Lower lobe of right lung (tissue), 2 donors: Measurements from ENCODE around the gene TMEM108. TPM values are rescaled to one million over a fixed set of nuclear protein-coding genes. Genes with fewer than 3 reads are reported as not detected.

Experiments used
- ATAC-seq, 2 donors: fragments of 200-7000 bp; cut with Tn5 transposase; one replicate each; pipeline ENCODE4 v1.9.1; 2020 to 2022; ENCODE audit warnings: mild to moderate bottlenecking in 2 of 2, moderate library complexity in 2 of 2
- DNase-seq: peaks from one replicate; pipeline ENCODE4 v3.0.0-alpha.2; 2020
- H3K27ac ChIP-seq: fragments of 200-600 bp; one replicate; pipeline ENCODE4 v1.8.0; 2022
- H3K27me3 ChIP-seq: fragments of 200-600 bp; one replicate; pipeline ENCODE4 v1.8.0; 2022; ENCODE audit warnings: low read depth
- H3K36me3 ChIP-seq: fragments of 200-600 bp; one replicate; pipeline ENCODE4 v1.8.0; 2022; ENCODE audit warnings: mild to moderate bottlenecking
- H3K4me1 ChIP-seq: fragments of 200-600 bp; one replicate; pipeline ENCODE4 v1.8.0; 2022
- H3K4me3 ChIP-seq: fragments of 200-600 bp; one replicate; pipeline ENCODE4 v1.8.0; 2022; ENCODE audit warnings: mild to moderate bottlenecking
- H3K9me3 ChIP-seq: fragments of 200-600 bp; one replicate; pipeline ENCODE4 v1.8.0; 2022
- intact Hi-C: fragments of 100-400 bp; cut with DNase I; formaldehyde crosslinking; loops from one replicate; pipeline ENCODE4 v1.11.0; 2022
- total RNA-seq: library from RNA; stranded (reverse); fragmentation: NEBNext Ultra II Directional; extraction: Animal tissue kit (Norgen Biotek cat#: 25700); gene quantifications from one replicate; pipeline ENCODE4 v1.2.1, GENCODE V29; 2021
- TF ChIP-seq, protein P1 (sequence below): fragments of 200-600 bp; IDR thresholded peaks from one replicate; pipeline ENCODE4 v1.8.0; 2022; ENCODE audit warnings: antibody characterized with exemption, mild to moderate bottlenecking
- donor health status: DM: no; HTN: yes; CAD: no; lungs with severe emphysema.

Gene TMEM108
- total RNA-seq, 1 donor from 2014 or later, result 18.5 TPM

DNA sequence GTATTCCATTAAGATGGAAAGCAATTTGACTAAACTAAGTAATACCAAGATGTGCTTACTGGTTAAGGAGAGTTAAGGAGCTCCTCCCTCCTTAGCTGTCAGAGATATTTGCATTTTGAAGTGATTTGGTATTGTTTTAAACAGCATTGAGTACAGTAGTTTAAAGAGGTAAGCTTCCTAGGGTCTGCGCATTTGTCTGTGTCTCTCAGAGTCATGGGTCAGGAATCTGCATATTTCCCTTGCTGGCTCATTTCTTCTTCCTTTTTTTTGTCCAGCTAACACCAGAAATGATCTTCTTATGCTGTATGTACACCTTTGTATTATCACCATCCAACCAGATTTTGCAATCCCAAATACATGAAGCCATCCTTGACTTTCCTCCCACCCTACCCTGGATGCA lies 198.7 kb downstream of the TMEM108 start:
- Histone ChIP-seq H3K4me3 (no peak overlapping the region), H3K27ac (no peak overlapping the region), H3K27me3 (no peaks in the 10 kb centered on the region), H3K4me1 (no peaks in the 10 kb centered on the region), H3K9me3 (peaks cover 3% of the 10 kb centered on the region), H3K36me3 (no peaks in the 10 kb centered on the region)
- TF ChIP-seq, protein P1, sequence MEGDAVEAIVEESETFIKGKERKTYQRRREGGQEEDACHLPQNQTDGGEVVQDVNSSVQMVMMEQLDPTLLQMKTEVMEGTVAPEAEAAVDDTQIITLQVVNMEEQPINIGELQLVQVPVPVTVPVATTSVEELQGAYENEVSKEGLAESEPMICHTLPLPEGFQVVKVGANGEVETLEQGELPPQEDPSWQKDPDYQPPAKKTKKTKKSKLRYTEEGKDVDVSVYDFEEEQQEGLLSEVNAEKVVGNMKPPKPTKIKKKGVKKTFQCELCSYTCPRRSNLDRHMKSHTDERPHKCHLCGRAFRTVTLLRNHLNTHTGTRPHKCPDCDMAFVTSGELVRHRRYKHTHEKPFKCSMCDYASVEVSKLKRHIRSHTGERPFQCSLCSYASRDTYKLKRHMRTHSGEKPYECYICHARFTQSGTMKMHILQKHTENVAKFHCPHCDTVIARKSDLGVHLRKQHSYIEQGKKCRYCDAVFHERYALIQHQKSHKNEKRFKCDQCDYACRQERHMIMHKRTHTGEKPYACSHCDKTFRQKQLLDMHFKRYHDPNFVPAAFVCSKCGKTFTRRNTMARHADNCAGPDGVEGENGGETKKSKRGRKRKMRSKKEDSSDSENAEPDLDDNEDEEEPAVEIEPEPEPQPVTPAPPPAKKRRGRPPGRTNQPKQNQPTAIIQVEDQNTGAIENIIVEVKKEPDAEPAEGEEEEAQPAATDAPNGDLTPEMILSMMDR, result no peak
- ATAC-seq (no peak), DNase-seq (no peak)
- intact Hi-C loops, result no loop called here

DNA sequence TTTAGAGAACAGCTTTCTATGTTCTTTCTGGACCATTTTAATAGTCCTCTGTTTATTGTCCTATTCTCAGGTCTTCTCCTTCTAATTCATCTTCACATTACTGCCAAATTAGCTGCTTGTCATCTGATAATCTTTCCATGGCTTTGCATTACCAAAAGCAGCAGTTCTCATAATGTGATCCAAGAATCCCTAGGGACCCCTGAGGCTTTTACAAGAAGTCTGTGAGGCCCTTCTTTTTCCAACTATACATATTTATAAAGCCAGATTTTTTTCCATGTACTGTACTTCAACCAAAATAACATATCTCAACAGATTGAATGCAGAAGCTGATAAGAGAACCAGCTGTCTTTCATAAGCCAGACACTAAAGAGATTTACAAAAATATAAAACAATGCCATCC lies 199.2 kb downstream of the TMEM108 start:
- H3K4me3 ChIP-seq, result no peak overlapping the region
- TF ChIP-seq, protein P1, result no peak
- intact Hi-C loops, result no loop called here
- no peak overlapping the region for H3K27ac ChIP-seq
- H3K9me3 ChIP-seq, result peaks cover 3% of the 10 kb centered on the region
- ATAC-seq, result no peak
- no peak for DNase-seq
- H3K27me3 ChIP-seq, result no peaks in the 10 kb centered on the region
- no peaks in the 10 kb centered on the region for H3K4me1 ChIP-seq
- no peaks in the 10 kb centered on the region for H3K36me3 ChIP-seq

DNA sequence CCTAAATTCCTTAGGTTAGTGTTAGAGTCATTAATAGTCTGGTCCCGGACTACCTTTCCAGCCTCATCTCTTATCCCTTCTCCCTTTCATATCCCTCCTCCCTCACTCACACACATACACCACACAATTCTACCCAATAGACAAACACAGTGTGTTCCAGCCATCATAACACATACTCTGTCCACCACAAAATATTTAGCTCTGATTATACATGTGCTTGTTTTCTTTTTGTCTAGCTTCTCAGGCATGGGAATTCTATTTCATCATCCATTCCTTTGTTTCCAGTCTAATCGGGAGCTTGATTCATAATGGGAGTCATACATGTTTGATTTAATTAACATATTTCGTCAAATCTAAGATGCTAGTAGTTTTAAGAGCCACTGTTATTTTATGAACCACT lies 199.8 kb downstream of the TMEM108 start:
- H3K4me3 ChIP-seq, result no peak overlapping the region
- intact Hi-C loops, result no loop called here
- H3K27ac ChIP-seq, result no peak overlapping the region
- ATAC-seq (no peak), DNase-seq (no peak)
- TF ChIP-seq, protein P1, result no peak
- H3K36me3 ChIP-seq, result no peaks in the 10 kb centered on the region
- no peaks in the 10 kb centered on the region for H3K27me3 ChIP-seq
- H3K4me1 ChIP-seq, result no peaks in the 10 kb centered on the region
- peaks cover 3% of the 10 kb centered on the region for H3K9me3 ChIP-seq

DNA sequence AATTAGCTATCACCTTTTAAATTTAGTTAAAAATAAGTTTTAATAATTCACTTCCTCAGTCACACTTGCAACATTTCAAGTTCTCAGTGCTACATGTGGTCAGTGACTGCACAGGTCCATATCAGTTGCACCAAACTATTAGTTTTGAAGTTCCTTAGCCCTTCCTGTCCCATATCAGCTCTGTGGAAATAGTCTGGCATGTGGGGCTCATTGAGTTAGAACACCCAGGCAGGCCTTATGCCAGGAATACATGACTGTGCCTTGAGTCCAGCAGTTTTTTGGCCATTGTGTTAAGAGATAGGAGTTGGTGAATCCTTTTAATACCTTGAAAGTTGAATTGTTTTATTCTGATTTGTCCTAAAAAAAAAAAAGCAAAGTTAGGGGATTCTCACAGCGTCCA lies 207.9 kb downstream of the TMEM108 start:
- TF ChIP-seq, protein P1, result no peak
- no peak overlapping the region for H3K4me3 ChIP-seq
- ATAC-seq (peak in 1 of 2 donors; percentile 29), DNase-seq (no peak)
- intact Hi-C loops, result no loop called here
- H3K4me1 ChIP-seq, result no peaks in the 10 kb centered on the region
- H3K36me3 ChIP-seq, result no peaks in the 10 kb centered on the region
- no peaks in the 10 kb centered on the region for H3K27me3 ChIP-seq
- no peaks in the 10 kb centered on the region for H3K9me3 ChIP-seq
- H3K27ac ChIP-seq, result no peak overlapping the region

DNA sequence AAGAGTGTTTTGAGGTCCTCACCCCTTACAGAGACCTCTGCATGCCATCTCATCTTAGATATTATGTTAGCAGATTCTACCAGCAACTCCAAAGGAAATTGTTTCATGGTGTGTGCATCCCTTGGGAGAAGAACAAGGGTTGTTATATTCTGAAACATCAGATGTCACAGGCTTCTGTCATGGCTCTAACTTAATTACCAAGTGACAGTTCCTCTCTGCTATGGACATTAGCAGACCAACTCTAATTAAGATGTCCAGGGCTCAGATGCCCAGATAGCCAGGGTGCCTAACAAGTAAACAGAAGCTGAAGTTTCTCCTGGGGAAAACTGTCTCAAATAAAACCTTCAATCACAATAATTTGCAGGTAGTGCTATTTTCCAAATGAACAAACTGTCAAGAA lies 208.6 kb downstream of the TMEM108 start:
- Histone ChIP-seq H3K27me3 (no peaks in the 10 kb centered on the region), H3K36me3 (no peaks in the 10 kb centered on the region), H3K4me1 (no peaks in the 10 kb centered on the region), H3K4me3 (no peak overlapping the region), H3K27ac (no peak overlapping the region), H3K9me3 (no peaks in the 10 kb centered on the region)
- intact Hi-C loops, result no loop called here
- DNase-seq (no peak), ATAC-seq (no peak)
- TF ChIP-seq, protein P1, result no peak

DNA sequence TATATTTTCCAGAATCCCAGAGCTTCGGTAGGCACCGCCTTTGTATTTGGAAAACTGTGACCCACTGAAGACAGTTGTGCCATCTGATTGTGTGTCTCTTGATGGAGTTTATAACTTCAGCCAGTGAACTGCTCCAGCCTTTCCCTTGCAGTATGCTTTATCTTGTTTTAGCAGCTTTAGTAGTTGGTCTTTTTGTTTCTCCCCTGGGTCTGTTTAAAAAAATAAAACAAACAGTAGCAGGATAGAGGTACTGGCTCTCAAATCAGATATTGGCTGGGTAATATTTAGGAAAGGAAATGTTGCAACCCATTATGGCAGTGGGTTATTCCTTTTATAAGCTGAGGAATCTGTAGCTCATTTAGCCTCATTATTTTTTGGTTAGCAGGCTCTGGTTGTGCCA lies 210.2 kb downstream of the TMEM108 start:
- Histone ChIP-seq H3K4me1 (no peaks in the 10 kb centered on the region), H3K9me3 (no peaks in the 10 kb centered on the region), H3K4me3 (no peak overlapping the region), H3K27ac (no peak overlapping the region), H3K27me3 (no peaks in the 10 kb centered on the region), H3K36me3 (no peaks in the 10 kb centered on the region)
- TF ChIP-seq, protein P1, result no peak
- intact Hi-C loops, result no loop called here
- ATAC-seq (no peak), DNase-seq (no peak)
